Endodermal cell (in vitro differentiated cells): ENCODE data around the gene CACNA1I. TPM values are rescaled to one million over a fixed set of nuclear protein-coding genes. Genes with fewer than 3 reads are reported as not detected.

Source experiments
- DNase-seq: peaks from one replicate; pipeline ENCODE4 v3.0.0-alpha.2; 2017
- H3K27ac ChIP-seq: 2 replicates; pipeline ENCODE4 v1.5.1; 2013; ENCODE audit warnings: mild to moderate bottlenecking, low read depth, low read length, moderate library complexity
- H3K27me3 ChIP-seq: 2 replicates; pipeline ENCODE4 v1.6.1; 2013; ENCODE audit warnings: mild to moderate bottlenecking, low read length, moderate library complexity; ENCODE audit not compliant: insufficient read depth, control insufficient read depth, poor library complexity, severe bottlenecking
- H3K36me3 ChIP-seq: 2 replicates; pipeline ENCODE4 v1.7.0; 2013; ENCODE audit warnings: mild to moderate bottlenecking, low read length, moderate library complexity; ENCODE audit not compliant: control insufficient read depth, insufficient read depth
- H3K4me1 ChIP-seq: one replicate; pipeline ENCODE4 v1.7.0; 2013; ENCODE audit warnings: low read length; ENCODE audit not compliant: control insufficient read depth, insufficient read depth
- H3K4me3 ChIP-seq: 2 replicates; pipeline ENCODE4 v1.5.1; 2013; ENCODE audit warnings: mild to moderate bottlenecking, low read length, moderate library complexity
- H3K9ac ChIP-seq: 2 replicates; pipeline ENCODE4 v1.6.1; 2013; ENCODE audit warnings: mild to moderate bottlenecking, low read length, moderate library complexity; ENCODE audit not compliant: poor library complexity, severe bottlenecking; ENCODE audit errors: extremely low read depth
- H3K9me3 ChIP-seq: 2 replicates; pipeline ENCODE4 v1.6.1; 2013; ENCODE audit warnings: mild to moderate bottlenecking, low read length, moderate library complexity; ENCODE audit not compliant: control insufficient read depth
- H3K27ac Mint-ChIP-seq: 2 replicates; pipeline ENCODE4 v1.8.0; 2020; ENCODE audit warnings: mixed read lengths
- H3K27me3 Mint-ChIP-seq: 2 replicates; pipeline ENCODE4 v1.8.0; 2021; ENCODE audit warnings: mild to moderate bottlenecking, mixed read lengths; ENCODE audit not compliant: insufficient read depth
- H3K36me3 Mint-ChIP-seq: 2 replicates; pipeline ENCODE4 v1.8.0; 2020; ENCODE audit warnings: low read depth, mixed read lengths
- H3K4me1 Mint-ChIP-seq: 2 replicates; pipeline ENCODE4 v1.8.0; 2020; ENCODE audit warnings: mixed read lengths
- H3K4me3 Mint-ChIP-seq: 2 replicates; pipeline ENCODE4 v1.8.0; 2020; ENCODE audit warnings: mild to moderate bottlenecking, moderate library complexity, mixed read lengths
- H3K9me3 Mint-ChIP-seq: 2 replicates; pipeline ENCODE4 v1.8.0; 2020; ENCODE audit warnings: mild to moderate bottlenecking, mixed read lengths
- CTCF ChIP-seq: fragments of 200-600 bp; sonication (generic); conservative IDR thresholded peaks from 2 replicates; pipeline ENCODE4 v1.5.0; 2021; ENCODE audit warnings: antibody characterized with exemption, mild to moderate bottlenecking
- WGBS, 2 experiments: methylation state at CpG; one replicate each; pipeline versions ENCODE4 v1.1.5 to v1.1.7; 2013; ENCODE audit warnings: missing lambda C conversion rate in 2 of 2, mixed read lengths in 1 of 2; ENCODE audit not compliant: insufficient coverage in 1 of 2, insufficient read length in 1 of 2; 5-methylcytosine and 5-hydroxymethylcytosine counted together
- total RNA-seq, 2 donors: library from RNA; stranded (reverse); fragmentation: NEBNext Ultra II Directional in 1 of 2; extraction: Animal tissue kit (Norgen Biotek cat#: 25700) in 1 of 2; gene quantifications; 2 replicates in 1 of 2; 3 replicates in 1 of 2; pipeline ENCODE4 v1.2.1, GENCODE V29; 2021

The CACNA1I gene
- total RNA-seq, 2 donors from 2014 or later, result 1.2 to 2.2 TPM

DNA sequence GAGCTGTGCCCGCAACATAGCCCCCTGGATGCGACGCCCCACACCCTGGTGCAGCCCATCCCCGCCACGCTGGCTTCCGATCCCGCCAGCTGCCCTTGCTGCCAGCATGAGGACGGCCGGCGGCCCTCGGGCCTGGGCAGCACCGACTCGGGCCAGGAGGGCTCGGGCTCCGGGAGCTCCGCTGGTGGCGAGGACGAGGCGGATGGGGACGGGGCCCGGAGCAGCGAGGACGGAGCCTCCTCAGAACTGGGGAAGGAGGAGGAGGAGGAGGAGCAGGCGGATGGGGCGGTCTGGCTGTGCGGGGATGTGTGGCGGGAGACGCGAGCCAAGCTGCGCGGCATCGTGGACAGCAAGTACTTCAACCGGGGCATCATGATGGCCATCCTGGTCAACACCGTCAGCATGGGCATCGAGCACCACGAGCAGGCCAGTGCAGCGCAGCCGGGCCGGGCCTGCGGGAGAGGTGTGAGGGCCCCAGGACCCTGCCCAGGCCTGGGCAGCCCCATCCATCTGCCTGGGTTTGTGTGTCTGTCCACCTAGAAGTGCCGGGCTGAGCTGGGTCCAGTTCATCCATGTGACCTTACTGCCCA lies 79.0 kb downstream of the CACNA1I start:
- H3K4me3 ChIP-seq, result no peak overlapping the region
- H3K9me3 Mint-ChIP-seq, result no peaks in the 10 kb centered on the region
- no peaks in the 10 kb centered on the region for H3K27me3 Mint-ChIP-seq
- H3K27ac ChIP-seq, result no peak overlapping the region
- TF ChIP-seq CTCF, result no peak
- no peaks in the 10 kb centered on the region for H3K36me3 ChIP-seq
- DNase-seq, result no peak
- H3K4me3 Mint-ChIP-seq, result no peak overlapping the region
- H3K4me1 Mint-ChIP-seq, result no peaks in the 10 kb centered on the region
- no peaks in the 10 kb centered on the region for H3K27me3 ChIP-seq
- H3K9me3 ChIP-seq, result no peaks in the 10 kb centered on the region
- no peak overlapping the region for H3K27ac Mint-ChIP-seq
- H3K36me3 Mint-ChIP-seq, result no peaks in the 10 kb centered on the region
- H3K9ac ChIP-seq, result no peak overlapping the region
- 93 to 98% methylated on average over 23 to 41 of the region's 41 CpGs for WGBS, 2 experiments
- no peaks in the 10 kb centered on the region for H3K4me1 ChIP-seq

- Mint-ChIP-seq H3K4me3 (no peak overlapping the region), H3K27me3 (no peaks in the 10 kb centered on the region), H3K36me3 (no peaks in the 10 kb centered on the region), H3K27ac (no peak overlapping the region), H3K4me1 (no peaks in the 10 kb centered on the region), H3K9me3 (no peaks in the 10 kb centered on the region)
- Histone ChIP-seq H3K4me3 (no peak overlapping the region), H3K36me3 (no peaks in the 10 kb centered on the region), H3K9ac (no peak overlapping the region), H3K4me1 (no peaks in the 10 kb centered on the region), H3K27me3 (peaks cover 2% of the 10 kb centered on the region), H3K9me3 (no peaks in the 10 kb centered on the region), H3K27ac (no peak overlapping the region)
- no peak for TF ChIP-seq CTCF
- DNase-seq, result no peak
- 83 to 86% methylated on average over 13 to 24 of the region's 24 CpGs for WGBS, 2 experiments
Measured at GRCh38 chr22:39651053-39651996, 80.8 kb downstream of the CACNA1I start.

GRCh38 chr22:39652990-39653786 lies 82.6 kb downstream of the CACNA1I start:
- Histone ChIP-seq H3K27me3 (peaks cover 7% of the 10 kb centered on the region), H3K9me3 (no peaks in the 10 kb centered on the region), H3K4me3 (no peak overlapping the region), H3K36me3 (no peaks in the 10 kb centered on the region), H3K4me1 (no peaks in the 10 kb centered on the region), H3K9ac (no peak overlapping the region), H3K27ac (no peak overlapping the region)
- Mint-ChIP-seq H3K4me1 (peaks cover 2% of the 10 kb centered on the region), H3K27ac (no peak overlapping the region), H3K9me3 (no peaks in the 10 kb centered on the region), H3K4me3 (no peak overlapping the region), H3K27me3 (peaks cover 2% of the 10 kb centered on the region), H3K36me3 (no peaks in the 10 kb centered on the region)
- 91 to 94% methylated on average over 10 to 16 of the region's 16 CpGs for WGBS, 2 experiments
- DNase-seq, result no peak
- TF ChIP-seq CTCF, result no peak
